ENCODE results near the gene KRTAP9-7.
"Not testable (repeated sequence)": the region's sequence is repeated elsewhere in the genome, so short reads cannot be mapped to it uniquely, and the experiment has no call there.

Gene KRTAP9-7, protein sequence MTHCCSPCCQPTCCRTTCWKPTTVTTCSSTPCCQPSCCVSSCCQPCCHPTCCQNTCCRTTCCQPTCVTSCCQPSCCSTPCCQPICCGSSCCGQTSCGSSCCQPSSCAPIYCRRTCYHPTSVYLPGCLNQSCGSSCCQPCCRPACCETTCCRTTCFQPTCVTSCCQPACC

DNA sequence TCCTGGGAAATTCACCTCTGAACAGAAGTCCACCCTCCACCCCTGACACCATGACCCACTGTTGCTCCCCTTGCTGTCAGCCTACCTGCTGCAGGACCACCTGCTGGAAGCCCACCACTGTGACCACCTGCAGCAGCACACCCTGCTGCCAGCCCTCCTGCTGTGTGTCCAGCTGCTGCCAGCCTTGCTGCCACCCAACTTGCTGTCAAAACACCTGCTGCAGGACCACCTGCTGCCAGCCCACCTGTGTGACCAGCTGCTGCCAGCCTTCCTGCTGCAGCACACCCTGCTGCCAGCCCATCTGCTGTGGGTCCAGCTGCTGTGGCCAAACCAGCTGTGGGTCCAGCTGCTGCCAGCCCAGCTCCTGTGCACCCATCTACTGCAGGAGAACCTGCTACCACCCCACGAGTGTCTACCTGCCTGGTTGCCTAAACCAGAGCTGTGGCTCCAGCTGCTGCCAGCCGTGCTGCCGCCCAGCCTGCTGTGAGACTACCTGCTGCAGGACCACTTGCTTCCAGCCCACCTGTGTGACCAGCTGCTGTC lies at the start of gene KRTAP9-7:
Gene KRTAP9-7 (plus strand): TSS at position 51 of the 543 bp plus-strand sequence. CDS start 0 bp downstream, at position 51.
- not testable (repeated sequence) for DNase-seq

DNA sequence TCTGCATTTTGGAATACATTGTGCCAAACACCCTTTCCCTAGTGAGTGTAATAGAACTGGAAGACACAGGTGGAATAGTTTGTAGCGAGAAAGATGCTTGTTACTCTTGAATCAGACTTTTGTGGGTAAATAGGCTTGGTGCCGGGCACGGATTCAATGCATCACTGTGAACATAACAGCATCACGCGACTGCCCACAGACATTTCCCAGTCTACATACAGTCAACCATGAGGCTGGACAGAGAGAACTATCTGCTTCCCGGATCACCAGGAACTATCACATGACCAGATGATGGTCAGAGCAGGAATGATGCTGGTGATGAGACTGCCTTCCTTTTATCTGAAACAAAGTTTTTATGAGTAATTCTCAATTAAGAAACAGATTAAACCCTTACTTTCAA lies 49.4 kb upstream of the KRTAP9-7 start:
- no peak for DNase-seq

DNA sequence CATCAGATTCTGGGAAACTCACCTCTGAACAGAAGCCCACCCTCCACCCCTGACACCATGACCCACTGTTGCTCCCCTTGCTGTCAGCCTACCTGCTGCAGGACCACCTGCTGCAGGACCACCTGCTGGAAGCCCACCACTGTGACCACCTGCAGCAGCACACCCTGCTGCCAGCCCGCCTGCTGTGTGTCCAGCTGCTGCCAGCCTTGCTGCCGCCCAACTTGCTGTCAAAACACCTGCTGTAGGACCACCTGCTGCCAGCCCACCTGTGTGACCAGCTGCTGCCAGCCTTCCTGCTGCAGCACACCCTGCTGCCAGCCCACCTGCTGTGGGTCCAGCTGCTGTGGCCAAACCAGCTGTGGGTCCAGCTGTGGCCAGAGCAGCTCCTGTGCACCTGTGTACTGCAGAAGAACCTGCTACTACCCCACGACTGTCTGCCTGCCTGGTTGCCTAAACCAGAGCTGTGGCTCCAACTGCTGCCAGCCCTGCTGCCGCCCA lies 48.9 kb upstream of the KRTAP9-7 start, which contains the start of gene KRTAP9-2:
Gene KRTAP9-2 (plus strand): TSS at position 51 of the 498 bp plus-strand sequence. CDS start 7 bp downstream, at position 58.
- not testable (repeated sequence) for DNase-seq

DNA sequence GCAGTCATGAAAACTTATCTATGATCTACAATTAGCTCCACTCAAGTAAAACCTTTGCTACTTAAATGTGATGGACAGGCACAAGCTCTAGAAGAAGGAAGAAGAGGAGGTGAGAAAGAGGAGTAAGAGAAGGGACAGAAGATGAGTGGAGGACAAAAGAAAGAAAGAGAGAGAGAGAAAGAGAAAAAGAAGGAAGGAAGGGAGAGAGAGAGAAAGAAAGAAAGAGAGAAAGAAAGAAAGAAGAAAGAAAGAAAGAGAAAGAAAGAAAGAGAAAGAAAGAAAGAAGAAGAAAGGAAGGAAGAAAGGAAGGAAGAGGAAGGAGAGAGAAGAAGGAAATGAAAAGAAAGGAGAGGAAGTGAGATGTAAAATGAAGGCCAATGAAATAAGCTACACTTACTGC lies 45.4 kb upstream of the KRTAP9-7 start:
- no peak for DNase-seq

DNA sequence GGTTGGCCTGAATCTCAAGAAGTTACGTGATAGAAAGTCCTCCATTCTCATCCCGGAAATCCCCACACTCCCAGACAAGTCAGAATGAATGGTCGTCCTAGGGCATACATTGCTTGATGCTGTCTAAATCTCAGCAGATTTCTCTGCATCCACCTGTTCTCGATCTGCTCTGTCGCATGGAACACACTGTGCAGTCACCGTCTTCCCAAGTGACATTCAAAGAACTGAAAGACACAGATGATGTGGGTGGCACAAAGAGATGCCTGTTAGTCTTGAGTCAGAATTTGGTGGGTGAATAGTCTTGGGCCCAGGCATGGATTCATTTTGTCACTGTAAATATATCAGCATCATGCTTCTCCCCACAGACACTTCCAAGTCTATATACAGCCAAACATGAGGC lies 43.8 kb upstream of the KRTAP9-7 start:
- no peak for DNase-seq

DNA sequence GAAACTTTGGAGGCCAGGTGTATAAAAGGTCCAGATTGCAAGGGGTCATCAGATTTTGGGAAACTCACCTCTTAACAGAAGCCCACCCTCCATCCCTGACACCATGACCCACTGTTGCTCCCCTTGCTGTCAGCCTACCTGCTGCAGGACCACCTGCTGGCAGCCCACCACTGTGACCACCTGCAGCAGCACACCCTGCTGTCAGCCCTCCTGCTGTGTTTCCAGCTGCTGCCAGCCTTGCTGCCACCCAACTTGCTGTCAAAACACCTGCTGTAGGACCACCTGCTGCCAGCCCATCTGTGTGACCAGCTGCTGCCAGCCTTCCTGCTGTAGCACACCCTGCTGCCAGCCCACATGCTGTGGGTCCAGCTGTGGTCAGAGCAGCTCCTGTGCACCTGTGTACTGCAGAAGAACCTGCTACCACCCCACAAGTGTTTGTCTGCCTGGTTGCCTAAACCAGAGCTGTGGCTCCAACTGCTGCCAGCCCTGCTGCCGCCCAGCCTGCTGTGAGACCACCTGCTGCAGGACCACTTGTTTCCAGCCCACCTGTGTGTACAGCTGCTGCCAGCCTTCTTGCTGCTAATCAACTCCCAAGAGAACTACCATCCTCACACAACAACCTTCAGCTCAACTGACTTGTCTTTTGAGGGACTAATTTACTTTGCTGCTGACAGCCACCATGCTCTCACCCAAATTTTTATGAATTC lies 42.9 kb upstream of the KRTAP9-7 start, which contains the start of gene KRTAP9-3:
Gene KRTAP9-3 (plus strand): TSS at position 51 of the 707 bp plus-strand sequence. CDS start 53 bp downstream, at position 104.
- DNase-seq, result not testable (repeated sequence)

DNA sequence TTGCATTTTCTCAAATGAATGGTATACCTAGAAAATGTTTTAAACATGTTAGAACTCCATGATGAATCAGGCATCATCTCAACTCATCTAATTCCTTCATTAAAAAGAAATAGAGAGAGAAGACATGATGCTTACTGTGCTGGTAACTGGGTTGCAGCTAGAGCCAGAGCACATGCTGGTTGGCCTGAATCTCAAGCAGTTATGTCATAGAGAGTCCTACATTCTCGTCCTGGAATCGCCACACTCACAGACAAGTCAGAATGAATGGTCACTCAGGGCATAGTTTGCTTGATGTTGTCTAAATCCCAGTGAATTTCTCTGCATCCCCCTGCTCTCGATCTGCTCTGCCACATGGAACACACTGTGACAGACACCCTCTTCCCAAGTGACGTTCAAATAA lies 38.4 kb upstream of the KRTAP9-7 start:
- DNase-seq, result not testable (repeated sequence)

DNA sequence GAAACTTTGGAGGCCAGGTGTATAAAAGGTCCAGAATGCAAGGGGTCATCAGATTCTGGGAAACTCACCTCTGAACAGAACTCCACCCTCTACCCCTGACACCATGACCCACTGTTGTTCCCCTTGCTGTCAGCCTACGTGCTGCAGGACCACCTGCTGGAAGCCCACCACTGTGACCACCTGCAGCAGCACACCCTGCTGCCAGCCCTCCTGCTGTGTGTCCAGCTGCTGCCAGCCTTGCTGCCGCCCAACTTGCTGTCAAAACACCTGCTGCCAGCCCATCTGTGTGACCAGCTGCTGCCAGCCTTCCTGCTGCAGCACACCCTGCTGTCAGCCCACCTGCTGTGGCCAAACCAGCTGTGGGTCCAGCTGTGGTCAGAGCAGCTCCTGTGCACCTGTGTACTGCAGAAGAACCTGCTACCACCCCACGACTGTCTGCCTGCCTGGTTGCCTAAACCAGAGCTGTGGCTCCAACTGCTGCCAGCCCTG lies 37.5 kb upstream of the KRTAP9-7 start, which contains the start of gene KRTAP9-8:
Gene KRTAP9-8 (plus strand): TSS at position 51 of the 489 bp plus-strand sequence. CDS start 53 bp downstream, at position 104.
- not testable (repeated sequence) for DNase-seq

DNA sequence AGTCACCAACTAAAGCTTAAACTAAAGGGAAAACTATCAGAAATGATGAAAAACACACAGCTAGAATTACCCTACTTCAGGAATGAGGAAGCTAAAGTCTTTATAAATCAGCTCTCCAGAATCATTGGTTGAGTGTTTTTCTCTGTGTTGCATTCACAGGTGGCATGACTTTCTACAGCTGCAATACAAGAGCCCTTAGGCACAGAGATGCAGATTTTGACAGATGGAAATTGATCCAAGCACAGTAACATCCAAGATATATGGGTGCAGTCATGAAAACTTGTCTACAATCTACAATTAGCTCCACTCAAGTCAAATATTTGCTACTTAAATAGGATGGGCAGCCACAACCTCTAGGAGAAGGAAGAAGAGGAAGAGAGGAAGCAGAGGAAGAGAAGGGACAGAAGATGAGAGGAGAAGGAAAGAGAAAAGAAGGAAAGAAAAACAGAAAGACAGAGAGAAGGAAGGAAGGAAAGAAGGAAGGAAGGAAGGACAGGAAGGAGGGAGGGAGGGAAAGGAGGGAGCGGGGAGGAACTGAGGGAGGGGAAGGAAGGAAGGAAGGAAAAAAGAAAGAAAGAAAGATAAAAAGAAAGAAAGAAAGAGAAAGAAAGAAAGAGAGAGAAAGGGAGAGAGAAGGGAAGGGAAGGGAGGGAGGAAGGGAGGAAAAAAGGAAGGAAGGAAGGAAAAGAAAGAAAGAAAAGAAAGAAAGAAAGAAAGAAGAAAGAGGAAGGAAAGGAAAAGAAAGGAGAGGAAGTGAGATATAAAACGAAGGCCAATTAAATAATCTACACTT lies 28.3 kb upstream of the KRTAP9-7 start:
- DNase-seq, result not testable (repeated sequence)

DNA sequence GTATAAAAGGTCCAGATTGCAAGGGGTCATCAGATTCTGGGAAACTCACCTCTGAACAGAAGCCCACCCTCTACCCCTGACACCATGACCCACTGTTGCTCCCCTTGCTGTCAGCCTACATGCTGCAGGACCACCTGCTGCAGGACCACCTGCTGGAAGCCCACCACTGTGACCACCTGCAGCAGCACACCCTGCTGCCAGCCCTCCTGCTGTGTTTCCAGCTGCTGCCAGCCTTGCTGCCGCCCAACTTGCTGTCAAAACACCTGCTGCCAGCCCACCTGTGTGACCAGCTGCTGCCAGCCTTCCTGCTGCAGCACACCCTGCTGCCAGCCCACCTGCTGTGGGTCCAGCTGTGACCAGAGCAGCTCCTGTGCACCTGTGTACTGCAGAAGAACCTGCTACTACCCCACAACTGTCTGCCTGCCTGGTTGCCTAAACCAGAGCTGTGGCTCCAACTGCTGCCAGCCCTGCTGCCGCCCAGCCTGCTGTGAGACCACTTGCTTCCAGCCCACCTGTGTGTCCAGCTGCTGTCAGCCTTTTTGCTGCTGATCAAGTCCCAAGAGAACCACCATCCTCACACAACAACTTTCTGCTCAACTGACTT lies 25.8 kb upstream of the KRTAP9-7 start, which contains the start of gene KRTAP9-4:
Gene KRTAP9-4 (plus strand): TSS at position 51 of the 604 bp plus-strand sequence. CDS start 34 bp downstream, at position 85.
- DNase-seq, result not testable (repeated sequence)

DNA sequence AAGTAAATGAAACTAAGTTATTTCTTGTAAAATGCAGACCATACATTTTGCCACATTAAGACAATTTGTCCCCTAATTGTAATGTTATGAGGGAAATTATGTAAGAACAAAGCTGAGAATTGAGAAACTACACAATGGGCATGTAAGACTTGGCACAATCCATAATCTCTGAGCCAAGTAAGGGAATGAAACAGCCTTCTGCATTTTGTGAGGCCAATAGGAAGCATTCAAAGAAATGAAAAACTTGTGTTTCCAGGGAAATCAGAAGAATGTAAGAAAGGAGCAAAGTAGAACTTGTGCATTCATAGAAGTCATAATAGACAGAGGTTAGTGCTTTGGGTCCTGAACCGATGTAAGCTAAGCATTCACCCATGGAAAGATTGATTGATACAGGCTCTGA lies 24.2 kb upstream of the KRTAP9-7 start:
- DNase-seq, result no peak

DNA sequence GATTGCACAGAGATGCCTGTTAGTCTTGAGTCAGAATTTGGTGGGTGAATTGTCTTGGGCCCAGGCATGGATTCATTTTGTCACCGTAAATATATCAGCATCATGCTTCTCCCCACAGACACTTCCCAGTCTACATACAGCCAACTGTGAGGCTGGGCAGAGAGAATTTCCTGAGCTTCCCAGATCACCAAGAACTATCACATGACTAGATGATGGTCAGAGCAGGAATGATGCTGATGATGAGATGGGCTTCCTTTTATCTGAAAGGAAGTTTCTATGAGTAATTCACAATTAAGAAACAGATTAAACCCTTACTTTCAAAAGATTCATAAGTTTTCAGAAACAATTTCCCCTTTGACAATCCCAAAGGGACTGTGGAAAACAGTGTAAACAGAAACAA lies 20.6 kb upstream of the KRTAP9-7 start:
- DNase-seq, result no peak

DNA sequence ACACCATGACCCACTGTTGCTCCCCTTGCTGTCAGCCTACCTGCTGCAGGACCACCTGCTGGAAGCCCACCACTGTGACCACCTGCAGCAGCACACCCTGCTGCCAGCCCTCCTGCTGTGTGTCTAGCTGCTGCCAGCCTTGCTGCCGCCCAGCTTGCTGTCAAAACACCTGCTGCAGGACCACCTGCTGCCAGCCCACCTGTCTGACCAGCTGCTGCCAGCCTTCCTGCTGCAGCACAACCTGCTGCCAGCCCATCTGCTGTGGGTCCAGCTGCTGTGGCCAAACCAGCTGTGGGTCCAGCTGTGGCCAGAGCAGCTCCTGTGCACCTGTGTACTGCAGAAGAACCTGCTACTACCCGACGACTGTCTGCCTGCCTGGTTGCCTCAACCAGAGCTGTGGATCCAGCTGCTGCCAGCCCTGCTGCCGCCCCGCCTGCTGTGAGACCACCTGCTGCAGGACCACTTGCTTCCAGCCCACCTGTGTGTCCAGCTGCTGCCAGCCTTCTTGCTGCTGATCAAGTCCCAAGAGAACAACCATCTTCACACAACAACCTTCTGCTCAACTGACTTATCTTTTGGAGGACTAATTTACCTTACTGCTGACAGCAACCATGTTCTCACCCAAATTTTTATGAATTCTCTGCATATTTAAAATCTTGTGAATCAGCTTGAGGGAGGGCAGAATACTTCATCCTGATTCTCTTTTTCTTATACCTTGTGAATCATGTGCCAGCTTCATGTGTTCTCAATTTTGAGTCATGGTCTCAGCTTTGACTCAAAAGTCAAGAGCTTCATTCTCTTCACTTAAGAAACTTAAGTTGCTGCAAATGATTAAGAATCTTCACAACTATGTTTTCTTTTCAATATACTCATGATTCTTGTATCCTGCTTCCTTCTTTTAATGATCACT lies 19.9 kb upstream of the KRTAP9-7 start, which contains the start of gene KRTAP9-9:
Gene KRTAP9-9 (plus strand): TSS at position 4 of the 910 bp plus-strand sequence.
- not testable (repeated sequence) for DNase-seq

DNA sequence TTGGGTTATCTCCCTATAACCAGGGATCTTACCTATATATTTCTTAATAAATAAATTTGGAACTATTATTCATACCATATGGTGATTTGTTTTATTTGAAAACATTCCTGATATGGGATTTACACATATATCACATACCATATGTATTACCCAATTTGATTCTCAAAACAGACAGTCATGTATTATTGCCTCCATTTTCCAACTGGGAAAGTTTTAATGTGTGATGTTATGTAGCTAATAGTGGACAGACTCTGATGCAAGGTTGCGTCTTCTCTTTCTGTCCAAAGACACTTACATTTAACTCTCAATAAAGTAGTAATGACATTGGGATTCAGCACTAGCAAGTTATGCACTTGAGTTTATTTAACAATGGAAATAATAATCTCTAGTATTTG lies 19.2 kb upstream of the KRTAP9-7 start:
- no peak for DNase-seq

DNA sequence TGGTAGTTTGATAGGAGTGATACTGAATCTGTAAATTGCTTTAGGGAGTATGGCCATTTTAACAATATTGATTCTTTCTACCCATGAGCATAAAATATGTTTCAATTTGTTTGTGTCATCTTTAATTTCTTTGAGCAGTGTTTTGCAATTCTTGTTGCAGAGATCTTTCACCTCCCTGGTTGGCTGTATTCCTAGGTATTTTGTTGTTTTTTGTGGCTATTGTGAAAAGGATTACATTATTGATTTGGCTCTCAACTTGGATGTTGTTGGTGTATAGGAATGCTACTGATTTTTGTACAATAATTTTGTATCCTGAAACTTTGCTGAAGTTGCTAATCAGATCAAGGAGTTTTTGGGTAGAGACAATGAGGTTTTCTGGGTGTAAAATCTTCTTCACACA lies 17.1 kb upstream of the KRTAP9-7 start:
- no peak for DNase-seq

DNA sequence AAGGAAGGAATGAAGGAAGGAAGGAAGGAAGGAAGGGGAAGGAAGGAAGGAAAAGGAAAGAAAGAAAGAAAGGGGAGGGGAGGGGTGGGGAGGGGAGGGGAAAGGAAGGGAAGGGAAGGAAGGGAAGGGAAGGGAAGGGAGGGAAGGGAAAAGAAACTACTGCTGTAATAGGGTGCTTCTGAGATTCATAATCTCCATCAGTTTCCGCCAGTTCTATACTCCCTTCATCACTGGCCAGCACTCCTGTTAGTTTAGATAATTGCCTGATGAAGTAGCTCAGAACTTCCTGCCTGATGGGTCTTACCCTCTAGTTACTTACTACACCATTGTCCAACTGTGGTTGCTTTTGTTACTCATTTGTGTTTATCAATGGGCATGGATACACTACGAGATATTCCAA lies 12.3 kb upstream of the KRTAP9-7 start:
- DNase-seq, result no peak

DNA sequence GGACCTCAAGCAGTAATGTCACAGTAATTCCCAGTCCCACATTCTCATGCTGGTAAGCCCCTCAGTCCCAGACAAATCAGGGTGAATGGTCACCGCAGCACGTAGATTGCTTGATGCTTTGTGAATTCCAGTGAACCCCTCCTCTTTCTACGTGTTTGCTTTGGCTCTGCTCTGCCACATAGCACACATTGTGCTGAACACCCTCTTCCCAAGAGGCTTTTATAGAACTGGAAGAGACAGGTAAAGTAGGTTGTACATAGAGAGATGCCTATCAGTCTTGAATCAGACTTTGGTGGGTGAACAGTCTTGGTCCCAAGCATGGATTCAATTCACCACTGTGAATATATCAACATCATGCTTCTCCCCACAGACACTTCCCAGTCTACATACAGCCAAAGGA lies 10.9 kb upstream of the KRTAP9-7 start:
- no peak for DNase-seq

DNA sequence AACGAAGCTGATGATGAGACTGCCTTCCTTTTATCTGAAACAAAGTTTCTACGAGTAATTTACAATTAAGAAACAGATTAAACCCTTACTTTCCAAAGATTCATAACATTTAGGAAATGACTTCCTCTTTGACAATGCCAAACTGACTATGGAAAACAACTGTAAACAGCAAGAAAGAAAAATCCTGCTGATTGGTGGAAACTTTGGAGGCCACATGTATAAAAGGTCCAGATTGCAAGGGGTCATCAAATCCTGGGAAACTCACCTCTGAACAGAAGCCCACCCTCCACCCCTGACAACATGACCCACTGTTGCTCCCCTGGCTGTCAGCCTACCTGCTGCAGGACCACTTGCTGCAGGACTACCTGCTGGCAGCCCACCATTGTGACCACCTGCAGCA lies 10.4 kb upstream of the KRTAP9-7 start, which contains the start of gene KRTAP9-6:
Gene KRTAP9-6 (plus strand): TSS at position 301 of the 400 bp plus-strand sequence. CDS start 0 bp downstream, at position 301.
- DNase-seq, result no peak

DNA sequence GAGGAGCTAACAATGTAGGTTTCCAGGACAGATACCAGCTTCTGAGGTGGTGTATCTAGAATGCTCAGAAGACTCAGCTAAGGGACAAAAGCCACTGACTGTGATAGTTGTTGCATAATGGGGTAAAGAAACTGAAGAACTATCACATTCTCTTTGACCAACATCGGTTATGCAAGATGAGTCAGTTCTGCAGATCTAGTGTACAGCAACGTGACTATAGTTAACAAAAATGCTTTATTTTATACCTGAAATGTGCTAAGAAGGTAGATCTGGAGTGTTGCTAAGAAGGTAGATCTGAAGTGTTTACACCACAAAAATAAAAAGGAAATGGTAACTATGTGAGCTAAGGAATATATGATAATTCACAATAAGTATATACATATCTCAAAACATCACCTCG lies 7.8 kb upstream of the KRTAP9-7 start:
- no peak for DNase-seq

DNA sequence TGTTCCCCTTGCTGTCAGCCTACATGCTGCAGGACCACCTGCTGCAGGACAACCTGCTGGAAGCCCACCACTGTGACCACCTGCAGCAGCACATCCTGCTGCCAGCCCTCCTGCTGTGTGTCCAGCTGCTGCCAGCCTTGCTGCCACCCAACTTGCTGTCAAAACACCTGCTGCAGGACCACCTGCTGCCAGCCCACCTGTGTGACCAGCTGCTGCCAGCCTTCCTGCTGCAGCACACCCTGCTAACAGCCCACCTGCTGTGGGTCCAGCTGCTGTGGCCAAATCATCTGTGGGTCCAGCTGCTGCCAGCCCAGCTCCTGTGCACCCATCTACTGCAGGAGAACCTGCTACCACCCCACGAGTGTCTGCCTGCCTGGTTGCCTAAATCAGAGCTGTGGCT lies 4.2 kb upstream of the KRTAP9-7 start:
- DNase-seq, result not testable (repeated sequence)

DNA sequence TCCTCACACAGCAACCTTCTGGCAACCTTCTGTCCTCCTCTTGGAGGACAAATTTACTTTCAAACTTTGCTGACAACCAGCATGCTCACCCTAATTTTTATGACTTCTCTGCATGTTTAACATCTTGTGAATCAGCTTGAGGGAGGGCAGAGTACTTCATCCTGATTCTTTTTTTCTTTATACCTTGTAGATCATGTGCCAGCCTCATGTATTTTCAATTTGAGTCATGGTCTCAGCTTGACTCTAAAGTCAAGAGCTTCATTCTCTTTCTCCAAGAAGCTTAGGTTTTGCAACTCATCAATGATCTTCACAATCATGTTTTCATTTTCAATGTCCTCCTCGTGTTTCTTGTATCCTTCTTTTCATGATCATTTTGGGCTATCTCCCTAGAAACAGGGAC lies 3.6 kb upstream of the KRTAP9-7 start:
- DNase-seq, result no peak

Data from retina (tissue), 1 donor.